GM21367 (cell line): ENCODE measurements around the gene RFX1.

Experiments
- ATAC-seq: cut with Tn5 transposase; IDR thresholded peaks from one replicate; pipeline ENCODE4 v1.9.1; 2021; ENCODE audit not compliant: unreplicated experiment

RFX1 gene

DNA sequence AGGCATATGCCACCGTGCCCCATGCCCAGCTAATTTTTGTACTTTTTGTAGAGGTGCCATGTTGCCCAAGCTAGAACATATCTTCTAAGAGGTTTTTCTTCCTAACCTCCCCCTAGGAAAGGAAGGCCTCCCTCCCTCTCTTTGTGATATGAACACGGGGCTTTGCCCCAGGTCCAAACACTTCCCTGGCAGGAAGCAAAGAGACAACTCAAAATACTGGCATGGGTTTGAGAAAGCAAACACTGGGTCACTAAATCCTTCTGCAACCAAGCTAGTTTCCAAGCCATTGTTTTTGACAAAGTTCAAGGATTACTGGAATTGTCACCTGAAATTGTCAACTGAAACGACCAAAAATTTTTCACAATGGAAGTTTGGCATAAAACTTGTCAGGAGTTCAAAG, 91.3 kb downstream of the RFX1 start:
- ATAC-seq = no peak

- no peak for ATAC-seq
Observed at GRCh38 chr19:13913352-13913751, 92.8 kb downstream of the RFX1 start.
